ENCODE results near the gene BNC2. TPM values are rescaled to one million over a fixed set of nuclear protein-coding genes. Genes with fewer than 3 reads are reported as not detected.

Gene BNC2
- total RNA-seq, 1 experiment from 2014 or later = not detected

- CTCF ChIA-PET = no interaction called here
- no TSS peak for BruUV-seq (replicated peaks)
- no peaks in the 10 kb centered on the region for H3K9me3 Mint-ChIP-seq (ENCODE audit: low read depth, unreplicated experiment)
- intact Hi-C loops (cut with micrococcal nuclease; ENCODE audit: unreplicated experiment) = no loop called here
- H3K36me3 Mint-ChIP-seq (ENCODE audit: insufficient read depth, unreplicated experiment) = no peaks in the 10 kb centered on the region
- no peak overlapping the region for H3K4me3 Mint-ChIP-seq (ENCODE audit: low read depth, unreplicated experiment)
- no peaks in the 10 kb centered on the region for H3K4me1 Mint-ChIP-seq (ENCODE audit: low read depth, unreplicated experiment)
- peaks cover 21% of the 10 kb centered on the region for H3K27me3 Mint-ChIP-seq (ENCODE audit: unreplicated experiment)
- no peak for TF ChIP-seq CTCF (IDR thresholded peaks at IDR 0.05; ENCODE audit: unreplicated experiment)
- no peak for DNase-seq
- H3K27ac Mint-ChIP-seq (ENCODE audit: unreplicated experiment) = no peak overlapping the region
These were observed 127.1 kb downstream of the BNC2 start for GRCh38 chr9:16743375-16743774.

GRCh38 chr9:16735001-16735400, 135.5 kb downstream of the BNC2 start:
- no peak overlapping the region for H3K4me3 Mint-ChIP-seq (ENCODE audit: low read depth, unreplicated experiment)
- H3K27ac Mint-ChIP-seq (ENCODE audit: unreplicated experiment) = no peak overlapping the region
- no peaks in the 10 kb centered on the region for H3K36me3 Mint-ChIP-seq (ENCODE audit: insufficient read depth, unreplicated experiment)
- H3K9me3 Mint-ChIP-seq (ENCODE audit: low read depth, unreplicated experiment) = no peaks in the 10 kb centered on the region
- no peak for DNase-seq
- intact Hi-C loops (cut with micrococcal nuclease; ENCODE audit: unreplicated experiment) = no loop called here
- no peaks in the 10 kb centered on the region for H3K4me1 Mint-ChIP-seq (ENCODE audit: low read depth, unreplicated experiment)
- H3K27me3 Mint-ChIP-seq (ENCODE audit: unreplicated experiment) = peaks cover 14% of the 10 kb centered on the region
- no peak for TF ChIP-seq CTCF (IDR thresholded peaks at IDR 0.05; ENCODE audit: unreplicated experiment)
- CTCF ChIA-PET = no interaction called here
- no TSS peak for BruUV-seq (replicated peaks)

DNA sequence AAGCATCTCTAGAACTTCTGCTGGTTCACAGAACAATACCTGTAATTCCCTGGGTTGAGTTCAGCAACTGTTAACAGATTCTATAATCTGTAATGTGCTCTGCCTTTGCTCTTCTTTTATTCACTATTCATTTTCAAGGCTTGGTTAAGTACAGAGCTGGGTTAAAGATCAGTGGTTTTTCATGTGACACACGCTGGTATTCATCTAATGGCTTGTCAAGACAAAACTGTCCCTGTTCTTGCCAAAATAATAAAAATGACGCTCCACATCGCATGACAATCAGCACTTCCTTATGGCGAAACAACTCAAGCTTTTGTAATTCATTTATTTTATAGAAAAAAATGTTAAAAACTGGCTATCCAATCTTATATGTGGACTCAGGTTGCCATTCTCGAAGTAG, 137.9 kb downstream of the BNC2 start:
- peaks cover 16% of the 10 kb centered on the region for H3K27me3 Mint-ChIP-seq (ENCODE audit: unreplicated experiment)
- peaks cover 2% of the 10 kb centered on the region for H3K4me1 Mint-ChIP-seq (ENCODE audit: low read depth, unreplicated experiment)
- CTCF ChIA-PET = no interaction called here
- intact Hi-C loops (cut with micrococcal nuclease; ENCODE audit: unreplicated experiment) = no loop called here
- H3K4me3 Mint-ChIP-seq (ENCODE audit: low read depth, unreplicated experiment) = no peak overlapping the region
- DNase-seq = no peak
- H3K27ac Mint-ChIP-seq (ENCODE audit: unreplicated experiment) = no peak overlapping the region
- no peaks in the 10 kb centered on the region for H3K36me3 Mint-ChIP-seq (ENCODE audit: insufficient read depth, unreplicated experiment)
- no peak for TF ChIP-seq CTCF (IDR thresholded peaks at IDR 0.05; ENCODE audit: unreplicated experiment)
- no TSS peak for BruUV-seq (replicated peaks)
- no peaks in the 10 kb centered on the region for H3K9me3 Mint-ChIP-seq (ENCODE audit: low read depth, unreplicated experiment)

DNA sequence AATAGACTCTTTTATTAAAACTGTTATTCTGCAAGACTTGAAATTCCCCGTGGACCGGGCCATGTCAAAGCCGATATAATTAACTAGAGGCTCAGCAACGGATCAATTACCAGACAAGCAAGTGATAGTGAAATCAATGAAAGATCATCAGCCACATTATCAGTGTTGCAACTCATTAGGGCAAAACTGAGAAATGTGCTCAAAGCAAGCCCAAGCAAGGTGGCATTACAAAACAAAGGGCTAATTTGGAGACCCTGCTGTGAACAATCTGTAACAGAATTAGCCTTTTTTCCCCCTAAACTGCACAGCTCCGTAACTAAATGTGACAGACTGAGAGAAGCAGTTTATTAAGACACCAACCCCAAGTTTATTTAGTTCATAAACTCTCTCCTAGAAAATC, 140.3 kb downstream of the BNC2 start:
- BruUV-seq (replicated peaks) = no TSS peak
- no peak for TF ChIP-seq CTCF (IDR thresholded peaks at IDR 0.05; ENCODE audit: unreplicated experiment)
- Mint-ChIP-seq H3K27ac (ENCODE audit: unreplicated experiment) (no peak overlapping the region), H3K4me1 (ENCODE audit: low read depth, unreplicated experiment) (peaks cover 8% of the 10 kb centered on the region), H3K9me3 (ENCODE audit: low read depth, unreplicated experiment) (no peaks in the 10 kb centered on the region), H3K27me3 (ENCODE audit: unreplicated experiment) (peaks cover 16% of the 10 kb centered on the region), H3K36me3 (ENCODE audit: insufficient read depth, unreplicated experiment) (peaks cover 6% of the 10 kb centered on the region), H3K4me3 (ENCODE audit: low read depth, unreplicated experiment) (no peak overlapping the region)
- intact Hi-C loops (cut with micrococcal nuclease; ENCODE audit: unreplicated experiment) = no loop called here
- CTCF ChIA-PET = no interaction called here
- DNase-seq = no peak

All from Calu3 (cell line).